OCI-LY7 (cell line): ENCODE data around the gene GATA6.

Experiments used
- CTCF ChIP-seq: fragments of 200-600 bp; sonication (generic); conservative IDR thresholded peaks from 2 replicates; pipeline ENCODE4 v1.5.1; 2014; ENCODE audit warnings: mild to moderate bottlenecking, antibody characterized with exemption, low read length, moderate library complexity, mixed read lengths
- EZH2phosphoT487 ChIP-seq: fragments of 200-600 bp; sonication (generic); IDR thresholded peaks from 2 replicates; pipeline ENCODE4 v1.6.1; 2018; ENCODE audit warnings: low read depth, borderline replicate concordance, mild to moderate bottlenecking, mixed run types, antibody characterized with exemption, low read length, moderate library complexity, mixed read lengths

GRCh38 chr18:22165049-22165602 is 4.3 kb upstream of the GATA6 start:
- TF ChIP-seq CTCF, result no peak
- no peak for TF ChIP-seq EZH2phosphoT487
